Mononuclear cell (primary cell): Measurements from ENCODE around the gene CHID1. TPM values are rescaled to one million over a fixed set of nuclear protein-coding genes. Genes with fewer than 3 reads are reported as not detected.
A peak's percentile ranks its signal among the peaks of the same experiment; 100 is the strongest.

Experiments
- H3K27me3 ChIP-seq: 2 replicates; pipeline ENCODE4 v1.6.0; 2011; ENCODE audit warnings: low read length, control low read depth; ENCODE audit not compliant: insufficient read depth
- H3K4me1 ChIP-seq: 2 replicates; pipeline ENCODE4 v1.5.1; 2011; ENCODE audit warnings: mild to moderate bottlenecking, low read length, control low read depth; ENCODE audit not compliant: insufficient read depth
- H3K4me3 ChIP-seq: 2 replicates; pipeline ENCODE4 v1.5.1; 2011; ENCODE audit warnings: mild to moderate bottlenecking, low read length, moderate library complexity
- H3K9me3 ChIP-seq: 2 replicates; pipeline ENCODE4 v1.5.1; 2011; ENCODE audit warnings: low read depth, mild to moderate bottlenecking, control low read depth, low read length
- total RNA-seq: library from RNA; depleted of rRNA; stranded (reverse); fragments of >200 nt; gene quantifications from one replicate; pipeline ENCODE4 v1.2.3, GENCODE V29; 2012

The CHID1 gene
- total RNA-seq, 1 donor: 8.2 TPM

- Histone ChIP-seq H3K27me3 (no peaks in the 10 kb centered on the region), H3K4me3 (peak overlapping the region; percentile 81), H3K4me1 (peaks cover 45% of the 10 kb centered on the region), H3K9me3 (no peaks in the 10 kb centered on the region)
Observed at GRCh38 chr11:820655-821511, 89.7 kb downstream of the CHID1 start.

GRCh38 chr11:819943-820649, 90.5 kb downstream of the CHID1 start:
- Histone ChIP-seq H3K27me3 (no peaks in the 10 kb centered on the region), H3K4me1 (peaks cover 38% of the 10 kb centered on the region), H3K4me3 (peak overlapping the region; percentile 81), H3K9me3 (no peaks in the 10 kb centered on the region)

- peak overlapping the region; percentile 81 for H3K4me3 ChIP-seq
- no peaks in the 10 kb centered on the region for H3K27me3 ChIP-seq
- peaks cover 38% of the 10 kb centered on the region for H3K4me1 ChIP-seq
- H3K9me3 ChIP-seq: no peaks in the 10 kb centered on the region
Observed at GRCh38 chr11:819129-819931, 91.3 kb downstream of the CHID1 start.

- Histone ChIP-seq H3K4me1 (peaks cover 38% of the 10 kb centered on the region), H3K4me3 (peak within 1 kb of the TSS; percentile 81), H3K9me3 (no peaks in the 10 kb centered on the region), H3K27me3 (no peaks in the 10 kb centered on the region)
Observed at GRCh38 chr11:818396-819128, 92.0 kb downstream of the CHID1 start, which contains the start of gene PNPLA2. Gene PNPLA2 (plus strand): TSS chr11:818914. CDS start chr11:819719, 805 bp downstream.

Other genes starting within 250 kb of the CHID1 start
- gene DEAF1, start 215.6 kb downstream of the CHID1 start, total RNA-seq: 30.7 TPM
- 8.3 TPM for gene TMEM80, start 215.0 kb downstream of the CHID1 start, total RNA-seq
- gene EPS8L2, start 204.6 kb downstream of the CHID1 start, total RNA-seq: 2.1 TPM
- 141 TPM for gene TALDO1, start 163.3 kb downstream of the CHID1 start, total RNA-seq
- 7.2 TPM for gene GATD1, start 133.3 kb downstream of the CHID1 start, total RNA-seq
- gene CEND1, start 120.7 kb downstream of the CHID1 start, total RNA-seq: not detected
- gene SLC25A22, start 112.5 kb downstream of the CHID1 start, total RNA-seq: 3.5 TPM
- gene PIDD1, start 105.6 kb downstream of the CHID1 start, total RNA-seq: 6.2 TPM
- 653 TPM for gene RPLP2, start 100.8 kb downstream of the CHID1 start, total RNA-seq
- 81.0 TPM for gene PNPLA2, start 91.9 kb downstream of the CHID1 start, total RNA-seq
- gene CRACR2B, start 82.9 kb downstream of the CHID1 start, total RNA-seq: 0.84 TPM
- gene CD151, start 77.9 kb downstream of the CHID1 start, total RNA-seq: 28.5 TPM
- 11.2 TPM for gene POLR2L, start 68.3 kb downstream of the CHID1 start, total RNA-seq
- gene TSPAN4, start 68.0 kb downstream of the CHID1 start, total RNA-seq: 15.5 TPM
- 40.0 TPM for gene AP2A2, start 15.1 kb upstream of the CHID1 start, total RNA-seq
- under 0.01 TPM for gene MUC6, start 125.9 kb upstream of the CHID1 start, total RNA-seq
- not detected for gene MUC2, start 164.1 kb upstream of the CHID1 start, total RNA-seq
- under 0.01 TPM for gene MUC5AC, start 247.1 kb upstream of the CHID1 start, total RNA-seq